Mesenchymal stem cell (in vitro differentiated cells and primary cell): Measurements from ENCODE around the gene OSGEPL1.

Experiments
- DNase-seq: peaks from one replicate; pipeline ENCODE4 v3.0.0-alpha.2; 2013
- H2AFZ ChIP-seq: one replicate; pipeline ENCODE4 v1.6.1; 2013; ENCODE audit warnings: low read depth, mild to moderate bottlenecking, control low read depth, inconsistent platforms, low read length, moderate library complexity
- H2AK5ac ChIP-seq: 2 replicates; pipeline ENCODE4 v1.6.1; 2013; ENCODE audit warnings: low read length, moderate library complexity, mild to moderate bottlenecking, inconsistent platforms; ENCODE audit not compliant: severe bottlenecking
- H2BK120ac ChIP-seq: one replicate; pipeline ENCODE4 v1.6.1; 2013; ENCODE audit warnings: low read depth, mild to moderate bottlenecking, inconsistent platforms, low read length, moderate library complexity
- H2BK12ac ChIP-seq, 2 experiments: one replicate each; pipeline ENCODE4 v1.6.1; 2013; ENCODE audit warnings: inconsistent platforms in 2 of 2, low read length in 2 of 2, mild to moderate bottlenecking in 2 of 2, moderate library complexity in 2 of 2, control low read depth in 1 of 2
- H2BK15ac ChIP-seq: one replicate; pipeline ENCODE4 v1.6.1; 2013; ENCODE audit warnings: mild to moderate bottlenecking, low read depth, inconsistent platforms; ENCODE audit not compliant: poor library complexity, severe bottlenecking
- H2BK5ac ChIP-seq: 2 replicates; pipeline ENCODE4 v1.6.1; 2013; ENCODE audit warnings: low read depth, mild to moderate bottlenecking, low read length, control low read depth, inconsistent platforms; ENCODE audit not compliant: poor library complexity, severe bottlenecking
- H3K14ac ChIP-seq, 2 experiments: one replicate each; pipeline ENCODE4 v1.6.1; 2013; ENCODE audit warnings: inconsistent platforms in 2 of 2, low read length in 2 of 2, control low read depth in 1 of 2, mild to moderate bottlenecking in 1 of 2, moderate library complexity in 1 of 2
- H3K18ac ChIP-seq, 2 experiments: one replicate each; pipeline ENCODE4 v1.6.1; 2013; ENCODE audit warnings: inconsistent platforms in 2 of 2, low read length in 2 of 2, control low read depth in 1 of 2, low read depth in 1 of 2, mild to moderate bottlenecking in 1 of 2
- H3K23ac ChIP-seq, 2 experiments: one replicate each; pipeline ENCODE4 v1.6.1; 2013; ENCODE audit warnings: inconsistent platforms in 2 of 2, low read length in 2 of 2, mild to moderate bottlenecking in 2 of 2, moderate library complexity in 2 of 2, control low read depth in 1 of 2
- H3K27ac ChIP-seq: 2 replicates; pipeline ENCODE4 v1.5.1; 2013; ENCODE audit warnings: mild to moderate bottlenecking, moderate library complexity, low read length, control low read depth, inconsistent platforms; ENCODE audit not compliant: poor library complexity, severe bottlenecking
- H3K27me3 ChIP-seq, 2 experiments: 2 replicates each; pipeline versions ENCODE4 v1.6.1 to v1.7.0; 2013; ENCODE audit warnings: low read length in 2 of 2, mild to moderate bottlenecking in 2 of 2, moderate library complexity in 2 of 2, control low read depth in 1 of 2, inconsistent platforms in 1 of 2; ENCODE audit not compliant: control insufficient read depth in 1 of 2, insufficient read depth in 1 of 2
- H3K36me3 ChIP-seq, 2 experiments: 2 replicates each; pipeline versions ENCODE4 v1.6.1 to v1.7.0; 2013; ENCODE audit warnings: low read length in 2 of 2, control low read depth in 1 of 2, inconsistent platforms in 1 of 2, low read depth in 1 of 2, mild to moderate bottlenecking in 1 of 2; ENCODE audit not compliant: insufficient read depth in 2 of 2, control insufficient read depth in 1 of 2
- H3K4ac ChIP-seq, 2 experiments: one replicate each; pipeline ENCODE4 v1.6.1; 2013; ENCODE audit warnings: inconsistent platforms in 2 of 2, low read length in 2 of 2, mild to moderate bottlenecking in 2 of 2, moderate library complexity in 2 of 2, control low read depth in 1 of 2, low read depth in 1 of 2
- H3K4me1 ChIP-seq: 2 replicates; pipeline ENCODE4 v1.6.1; 2013; ENCODE audit warnings: low read depth, low read length, control low read depth; ENCODE audit not compliant: control insufficient read depth, insufficient read depth
- H3K4me2 ChIP-seq: 2 replicates; pipeline ENCODE4 v1.6.1; 2013; ENCODE audit warnings: low read length, mild to moderate bottlenecking, inconsistent platforms; ENCODE audit not compliant: poor library complexity, severe bottlenecking
- H3K4me3 ChIP-seq, 2 experiments: 2 replicates each; pipeline versions ENCODE4 v1.5.1 to v1.7.0; 2013; ENCODE audit warnings: low read length in 2 of 2, mild to moderate bottlenecking in 2 of 2, control low read depth in 1 of 2, low read depth in 1 of 2; ENCODE audit not compliant: insufficient read depth in 1 of 2
- H3K79me1 ChIP-seq: replicated peaks from 2 replicates; pipeline ENCODE4 v1.6.1; 2013; ENCODE audit warnings: mild to moderate bottlenecking, control low read depth, low read length, inconsistent platforms; ENCODE audit not compliant: poor library complexity, severe bottlenecking
- H3K9ac ChIP-seq: 2 replicates; pipeline ENCODE4 v1.7.0; 2013; ENCODE audit warnings: mild to moderate bottlenecking, low read length, moderate library complexity
- H3K9me3 ChIP-seq: 2 replicates; pipeline ENCODE4 v1.7.0; 2013; ENCODE audit warnings: mild to moderate bottlenecking, low read length; ENCODE audit not compliant: control insufficient read depth
- H4K8ac ChIP-seq: one replicate; pipeline ENCODE4 v1.6.1; 2013; ENCODE audit warnings: inconsistent platforms, mild to moderate bottlenecking, low read length, moderate library complexity
- H4K91ac ChIP-seq: one replicate; pipeline ENCODE4 v1.6.1; 2013; ENCODE audit warnings: mild to moderate bottlenecking, low read length, inconsistent platforms
- WGBS: methylation state at CpG from one replicate; pipeline ENCODE4 v1.1.7; 2013; ENCODE audit warnings: mixed read lengths; 5-methylcytosine and 5-hydroxymethylcytosine counted together

OSGEPL1 gene

DNA sequence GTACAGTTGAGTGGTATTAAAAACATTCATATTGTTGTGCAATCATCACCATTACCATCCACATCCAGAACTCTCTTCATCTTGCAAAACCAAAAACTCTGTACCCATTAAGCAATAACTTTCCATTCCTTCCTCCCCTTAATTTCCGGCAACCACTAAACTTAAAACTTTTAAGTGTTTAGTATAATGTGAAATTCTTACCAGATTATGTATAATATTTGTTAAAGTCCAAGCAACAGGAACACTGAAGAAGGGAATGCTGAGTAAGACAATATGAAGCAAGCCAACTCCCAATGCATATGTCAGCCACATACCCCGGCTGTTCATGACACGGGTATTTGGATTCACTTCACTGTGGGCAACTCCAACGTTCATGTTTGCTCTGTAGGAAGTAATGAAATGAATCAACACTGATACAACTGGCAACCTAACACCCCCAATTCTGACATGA lies 19.7 kb upstream of the OSGEPL1 start:
- Histone ChIP-seq H3K9ac (peak overlapping the region; percentile 92), H3K18ac (no peak overlapping the region), H2AFZ (no peak overlapping the region), H3K4ac (no peak overlapping the region), H2BK5ac (no peak overlapping the region), H3K36me3 (peaks cover 11 to 60% of the 10 kb centered on the region in 2 experiments), H3K14ac (no peak overlapping the region), H3K9me3 (no peaks in the 10 kb centered on the region), H3K4me1 (peaks cover 8% of the 10 kb centered on the region), H3K23ac (no peak overlapping the region), H2BK15ac (no peak overlapping the region), H3K79me1 (peaks cover 12% of the 10 kb centered on the region), H2BK12ac (no peak overlapping the region), H4K8ac (no peak overlapping the region), H3K4me3 (peak overlapping the region in 1 of 2 experiments; percentile 80), H4K91ac (no peak overlapping the region), H3K27ac (no peak overlapping the region), H2BK120ac (no peak overlapping the region), H3K4me2 (peak overlapping the region; percentile 61), H3K27me3 (no peaks in the 10 kb centered on the region), H2AK5ac (no peak overlapping the region)
- DNase-seq = peak; percentile 28
- 90% methylated on average over 3 of the region's 4 CpGs for WGBS

DNA sequence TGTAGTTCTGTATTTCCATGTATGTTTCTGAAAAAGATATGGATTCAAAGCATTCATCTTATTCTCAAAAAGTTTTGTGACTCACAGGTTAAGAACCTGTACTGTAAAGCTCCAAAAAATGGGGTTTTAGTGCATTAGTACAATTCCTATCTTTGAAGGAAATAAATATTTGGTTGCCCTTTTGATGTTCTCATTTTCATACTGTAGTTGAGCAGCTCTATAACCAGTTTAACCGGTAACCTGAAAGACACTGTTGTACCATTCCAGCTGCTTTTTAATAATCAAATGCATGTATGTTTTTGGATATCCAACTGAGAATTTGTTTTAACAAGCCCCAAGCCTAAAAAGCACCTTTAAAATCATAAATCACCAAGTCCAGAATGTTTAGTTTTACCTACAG lies 9.6 kb upstream of the OSGEPL1 start:
- Histone ChIP-seq H3K14ac (no peak overlapping the region), H3K79me1 (peaks cover 4% of the 10 kb centered on the region), H3K9ac (no peak overlapping the region), H2BK120ac (no peak overlapping the region), H3K4me2 (no peak overlapping the region), H3K27me3 (no peaks in the 10 kb centered on the region), H3K4ac (no peak overlapping the region), H2AK5ac (no peak overlapping the region), H3K27ac (no peak overlapping the region), H3K23ac (no peak overlapping the region), H3K18ac (no peak overlapping the region), H2BK12ac (no peak overlapping the region), H4K8ac (no peak overlapping the region), H2AFZ (no peak overlapping the region), H2BK15ac (no peak overlapping the region), H3K9me3 (no peaks in the 10 kb centered on the region), H2BK5ac (no peak overlapping the region), H3K4me3 (no peak overlapping the region), H3K4me1 (no peaks in the 10 kb centered on the region), H4K91ac (no peak overlapping the region), H3K36me3 (peaks cover 3 to 90% of the 10 kb centered on the region in 2 experiments)
- WGBS = no CpG with 5 or more reads among the region's 1 CpG
- DNase-seq = no peak

DNA sequence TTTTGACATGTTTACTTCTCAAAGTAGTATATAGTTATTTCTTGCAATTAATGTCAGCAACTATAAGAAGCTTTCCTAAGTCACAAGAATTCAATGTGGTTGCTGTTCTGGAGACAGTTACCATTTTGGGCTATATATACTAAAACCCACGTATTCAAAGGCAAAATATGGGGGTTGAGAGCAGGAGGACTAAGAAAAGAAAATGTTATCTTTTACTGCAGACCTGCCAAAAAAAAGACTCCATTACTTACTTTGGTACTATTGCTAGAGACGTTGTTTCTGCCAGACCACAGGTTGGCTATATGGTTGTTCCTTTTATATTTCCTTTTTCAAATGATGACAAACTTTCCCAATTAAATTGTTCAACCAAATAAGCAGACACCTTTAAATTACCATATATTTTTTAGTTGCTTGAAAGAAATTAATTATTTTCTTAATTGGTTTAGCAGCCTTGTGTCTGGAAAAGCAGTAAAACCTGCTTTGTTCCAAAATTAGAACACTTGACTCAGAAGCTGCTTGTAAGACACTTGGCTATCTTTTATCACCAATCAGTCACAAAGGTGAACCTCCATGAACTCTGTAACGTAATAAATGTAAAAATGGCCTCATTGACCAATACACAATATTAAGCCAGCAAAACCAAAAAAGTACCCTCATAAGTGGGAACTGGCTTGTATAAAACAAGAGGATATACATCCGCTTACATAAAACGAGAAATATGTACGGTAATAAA lies 8.2 kb upstream of the OSGEPL1 start:
- 100% methylated on average over 1 of the region's 6 CpGs for WGBS
- H2BK5ac ChIP-seq = no peak overlapping the region
- no peak overlapping the region for H3K14ac ChIP-seq
- H2BK120ac ChIP-seq = no peak overlapping the region
- H2AK5ac ChIP-seq = no peak overlapping the region
- DNase-seq = no peak
- peaks cover 3% of the 10 kb centered on the region for H3K79me1 ChIP-seq
- H3K18ac ChIP-seq = no peak overlapping the region
- H3K27ac ChIP-seq = no peak overlapping the region
- H3K36me3 ChIP-seq = peaks cover 6 to 86% of the 10 kb centered on the region in 2 experiments
- no peak overlapping the region for H3K4ac ChIP-seq
- H3K27me3 ChIP-seq = no peaks in the 10 kb centered on the region
- no peak overlapping the region for H2BK12ac ChIP-seq
- no peak overlapping the region for H3K4me3 ChIP-seq
- no peaks in the 10 kb centered on the region for H3K9me3 ChIP-seq
- no peak overlapping the region for H3K23ac ChIP-seq
- H4K8ac ChIP-seq = no peak overlapping the region
- H3K4me1 ChIP-seq = no peaks in the 10 kb centered on the region
- no peak overlapping the region for H2BK15ac ChIP-seq
- H2AFZ ChIP-seq = no peak overlapping the region
- no peak overlapping the region for H3K4me2 ChIP-seq
- no peak overlapping the region for H3K9ac ChIP-seq
- no peak overlapping the region for H4K91ac ChIP-seq

DNA sequence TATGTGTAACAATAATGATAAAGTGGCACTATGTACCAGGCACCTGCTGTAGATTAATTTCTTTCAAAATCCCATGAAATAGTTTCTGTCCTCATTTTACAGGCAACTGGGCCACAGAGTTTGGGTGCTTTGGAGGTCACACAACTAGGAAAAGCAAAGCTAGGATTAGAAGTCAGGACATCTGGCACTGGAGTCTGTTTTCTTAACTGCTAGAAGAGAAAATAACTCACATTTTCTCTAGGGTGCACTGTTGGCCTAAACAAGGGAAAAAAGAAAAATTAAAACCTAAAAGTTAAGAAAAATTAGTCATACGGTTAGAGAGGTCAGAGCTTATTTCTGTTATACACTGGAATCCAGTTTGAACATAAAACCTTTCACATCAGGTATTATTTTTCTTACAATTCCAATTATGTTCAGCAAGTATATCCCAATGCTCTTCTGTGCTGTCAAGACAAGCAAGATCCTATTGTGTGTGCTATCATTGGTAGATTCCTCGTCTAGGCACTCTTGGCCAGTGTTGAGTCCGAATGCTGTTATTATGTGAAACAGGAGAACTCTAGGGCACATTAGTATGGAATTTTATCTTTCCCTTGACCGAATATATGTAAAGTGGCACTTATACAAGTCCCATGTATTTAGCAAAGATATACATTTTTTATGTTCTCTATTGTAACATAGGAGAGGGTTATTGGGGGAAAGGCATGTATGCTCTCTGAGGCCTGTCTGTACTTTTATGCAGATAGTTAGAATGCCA lies 1.5 kb upstream of the OSGEPL1 start:
- peak overlapping the region; percentile 55 for H3K4me2 ChIP-seq
- H3K4ac ChIP-seq = no peak overlapping the region
- peak overlapping the region in 1 of 2 experiments; percentile 92 for H3K4me3 ChIP-seq
- H3K14ac ChIP-seq = no peak overlapping the region
- H3K79me1 ChIP-seq = peaks cover 2% of the 10 kb centered on the region
- no peak overlapping the region for H3K18ac ChIP-seq
- H3K4me1 ChIP-seq = no peaks in the 10 kb centered on the region
- peak overlapping the region; percentile 33 for H3K27ac ChIP-seq
- no peak overlapping the region for H2BK15ac ChIP-seq
- peaks cover 3 to 26% of the 10 kb centered on the region in 2 experiments for H3K36me3 ChIP-seq
- H3K27me3 ChIP-seq = no peaks in the 10 kb centered on the region
- no peak overlapping the region for H3K23ac ChIP-seq
- no peak overlapping the region for H2AK5ac ChIP-seq
- H3K9ac ChIP-seq = peak overlapping the region; percentile 96
- no peak overlapping the region for H2BK5ac ChIP-seq
- H2AFZ ChIP-seq = no peak overlapping the region
- H2BK120ac ChIP-seq = no peak overlapping the region
- H2BK12ac ChIP-seq = no peak overlapping the region
- DNase-seq = peak; percentile 10
- H3K9me3 ChIP-seq = no peaks in the 10 kb centered on the region
- no peak overlapping the region for H4K91ac ChIP-seq
- 95% methylated on average over 3 of the region's 4 CpGs for WGBS
- H4K8ac ChIP-seq = no peak overlapping the region
